Astrocyte of the cerebellum (primary cell): ENCODE data around the gene MPV17L2.

Source experiments
- DNase-seq: peaks from one replicate; pipeline ENCODE4 v3.0.0-alpha.2; 2011; ENCODE audit warnings: low read depth
- H3K4me3 ChIP-seq: 2 replicates; pipeline ENCODE4 v1.5.1; 2011; ENCODE audit warnings: mild to moderate bottlenecking, low read depth, low read length, moderate library complexity
- in situ Hi-C: cut with HindIII; loops from 2 replicates; pipeline ENCODE4 v1.10.0; 2017; ENCODE audit warnings: low sequenced_read_pairs
- TF ChIP-seq, protein P1 (sequence below): IDR thresholded peaks from 2 replicates; pipeline ENCODE4 v1.5.1; 2012; ENCODE audit warnings: low read length, low read depth, moderate library complexity, mild to moderate bottlenecking; ENCODE audit errors: missing control alignments

MPV17L2 gene

DNA sequence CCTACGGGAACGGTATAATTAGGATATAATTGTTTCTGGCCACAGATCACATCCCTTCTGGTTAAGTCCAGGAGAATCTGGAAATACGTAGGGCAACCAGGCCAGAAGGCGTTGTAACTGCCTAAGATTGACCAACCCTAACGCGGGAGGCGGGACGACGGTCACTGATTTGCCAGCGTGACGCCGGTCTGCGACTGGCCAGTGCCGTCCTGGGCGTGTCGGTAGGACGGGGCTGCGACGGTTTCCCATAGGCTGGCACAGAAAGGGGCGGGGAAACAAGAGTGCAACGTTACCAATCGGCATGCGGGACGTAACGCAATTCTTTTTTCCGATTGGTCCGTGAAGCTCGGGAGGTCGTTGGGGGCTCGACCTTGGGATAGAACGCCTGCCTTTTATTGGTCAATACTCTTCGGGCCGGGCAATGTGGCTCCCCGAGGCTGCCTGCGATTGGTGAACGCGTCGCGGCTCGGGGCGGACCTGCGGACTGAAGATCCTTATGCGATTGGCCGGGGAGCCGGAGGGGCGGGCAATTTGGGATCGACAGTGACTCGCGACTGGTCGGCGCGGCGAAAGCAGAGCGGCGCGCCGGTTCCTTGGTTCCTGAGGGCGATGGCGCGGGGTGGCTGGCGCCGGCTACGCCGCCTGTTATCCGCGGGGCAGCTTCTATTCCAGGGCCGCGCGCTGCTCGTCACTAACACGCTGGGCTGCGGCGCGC is at the start of gene MPV17L2:
Gene MPV17L2 (plus strand): TSS at position 546 of the 715 bp plus-strand sequence. CDS start 64 bp downstream, at position 610.
- H3K4me3 ChIP-seq: peak within 1 kb of the TSS; percentile 78
- peak; percentile 100 for DNase-seq
- in situ Hi-C loops: no loop called here
- TF ChIP-seq, protein P1, sequence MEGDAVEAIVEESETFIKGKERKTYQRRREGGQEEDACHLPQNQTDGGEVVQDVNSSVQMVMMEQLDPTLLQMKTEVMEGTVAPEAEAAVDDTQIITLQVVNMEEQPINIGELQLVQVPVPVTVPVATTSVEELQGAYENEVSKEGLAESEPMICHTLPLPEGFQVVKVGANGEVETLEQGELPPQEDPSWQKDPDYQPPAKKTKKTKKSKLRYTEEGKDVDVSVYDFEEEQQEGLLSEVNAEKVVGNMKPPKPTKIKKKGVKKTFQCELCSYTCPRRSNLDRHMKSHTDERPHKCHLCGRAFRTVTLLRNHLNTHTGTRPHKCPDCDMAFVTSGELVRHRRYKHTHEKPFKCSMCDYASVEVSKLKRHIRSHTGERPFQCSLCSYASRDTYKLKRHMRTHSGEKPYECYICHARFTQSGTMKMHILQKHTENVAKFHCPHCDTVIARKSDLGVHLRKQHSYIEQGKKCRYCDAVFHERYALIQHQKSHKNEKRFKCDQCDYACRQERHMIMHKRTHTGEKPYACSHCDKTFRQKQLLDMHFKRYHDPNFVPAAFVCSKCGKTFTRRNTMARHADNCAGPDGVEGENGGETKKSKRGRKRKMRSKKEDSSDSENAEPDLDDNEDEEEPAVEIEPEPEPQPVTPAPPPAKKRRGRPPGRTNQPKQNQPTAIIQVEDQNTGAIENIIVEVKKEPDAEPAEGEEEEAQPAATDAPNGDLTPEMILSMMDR: no peak

DNA sequence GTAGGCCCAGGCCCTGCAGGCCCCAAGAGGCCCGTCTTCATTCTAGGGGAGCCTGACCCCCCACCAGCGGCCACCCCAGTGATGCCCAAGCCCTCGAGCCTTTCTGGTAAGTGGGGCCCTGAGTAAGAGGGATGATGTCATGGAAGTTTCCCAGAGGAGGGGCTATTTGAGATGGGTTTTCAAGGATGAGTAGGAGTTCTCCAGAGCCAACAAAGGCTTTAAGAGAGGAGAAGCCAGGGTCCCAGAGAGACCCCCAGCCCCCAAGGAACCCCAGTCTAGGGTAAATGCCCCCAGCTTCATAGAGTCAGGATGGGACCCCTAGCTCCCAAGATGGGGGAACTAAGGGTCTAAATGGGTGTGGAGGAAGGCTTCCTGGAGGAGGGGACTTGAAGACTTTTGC is 49.1 kb upstream of the MPV17L2 start:
- DNase-seq: no peak
- in situ Hi-C loops: no loop called here
- TF ChIP-seq, protein P1: no peak
- no peak overlapping the region for H3K4me3 ChIP-seq

DNA sequence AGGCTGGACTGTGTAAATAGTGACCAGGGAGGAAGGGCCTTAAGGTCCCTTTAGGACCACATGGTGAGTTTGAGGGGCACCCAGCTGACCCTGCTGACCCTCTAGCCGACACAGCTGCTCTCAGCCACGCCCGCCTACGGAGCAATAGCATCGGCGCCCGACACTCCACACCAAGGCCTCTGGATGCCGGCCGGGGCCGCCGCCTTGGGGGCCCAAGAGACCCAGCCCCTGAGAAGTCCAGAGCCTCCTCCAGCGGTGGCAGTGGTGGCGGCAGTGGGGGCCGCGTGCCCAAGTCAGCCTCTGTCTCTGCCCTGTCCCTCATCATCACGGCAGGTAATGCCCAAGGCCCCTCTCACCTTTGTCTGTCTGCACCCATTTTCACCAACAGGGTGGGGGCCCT is 48.7 kb upstream of the MPV17L2 start:
- DNase-seq: no peak
- TF ChIP-seq, protein P1: no peak
- H3K4me3 ChIP-seq: no peak overlapping the region
- in situ Hi-C loops: no loop called here

DNA sequence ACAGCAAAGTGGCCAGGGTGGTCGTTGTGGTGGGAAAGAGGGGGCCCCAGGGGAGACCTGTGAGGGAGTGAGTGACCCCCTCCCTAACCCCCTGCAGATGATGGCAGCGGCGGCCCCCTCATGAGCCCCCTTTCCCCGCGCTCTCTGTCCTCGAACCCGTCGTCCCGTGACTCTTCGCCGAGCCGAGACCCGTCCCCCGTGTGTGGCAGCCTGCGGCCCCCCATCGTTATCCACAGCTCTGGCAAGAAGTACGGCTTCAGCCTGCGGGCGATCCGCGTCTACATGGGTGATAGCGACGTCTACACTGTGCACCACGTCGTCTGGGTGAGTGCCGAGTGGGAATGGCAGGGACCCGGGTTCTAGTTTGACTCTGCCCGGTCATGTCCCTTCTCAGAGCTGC is 48.1 kb upstream of the MPV17L2 start:
- no peak for DNase-seq
- TF ChIP-seq, protein P1: no peak
- in situ Hi-C loops: no loop called here
- H3K4me3 ChIP-seq: no peak overlapping the region

DNA sequence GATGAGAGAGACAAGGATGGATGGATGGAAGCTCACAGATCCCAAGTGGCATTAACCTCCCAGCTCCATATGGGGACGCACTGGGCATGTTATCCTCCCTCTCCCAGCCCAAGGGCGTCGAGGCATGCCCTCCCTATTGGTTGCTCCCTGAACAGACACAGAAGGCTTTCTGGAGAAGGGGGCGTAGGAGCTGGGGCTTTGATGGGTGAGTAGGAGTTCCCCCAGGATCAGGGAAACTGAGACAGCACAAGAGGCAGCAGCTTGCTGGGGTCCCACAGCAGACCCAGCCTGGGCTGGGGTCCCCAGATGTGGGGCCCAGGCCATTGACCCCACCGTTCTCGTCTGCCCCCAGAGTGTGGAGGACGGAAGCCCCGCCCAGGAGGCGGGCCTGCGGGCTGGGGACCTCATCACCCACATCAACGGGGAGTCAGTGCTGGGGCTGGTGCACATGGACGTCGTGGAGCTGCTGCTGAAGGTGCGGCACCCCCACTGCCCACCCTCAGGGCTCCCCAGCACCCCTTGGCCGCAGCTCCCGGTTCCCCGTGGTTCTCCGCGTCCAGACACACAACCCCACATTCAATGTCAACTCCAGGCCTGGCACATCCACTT is 47.5 kb upstream of the MPV17L2 start:
- TF ChIP-seq, protein P1: no peak
- H3K4me3 ChIP-seq: no peak overlapping the region
- in situ Hi-C loops: no loop called here
- no peak for DNase-seq

DNA sequence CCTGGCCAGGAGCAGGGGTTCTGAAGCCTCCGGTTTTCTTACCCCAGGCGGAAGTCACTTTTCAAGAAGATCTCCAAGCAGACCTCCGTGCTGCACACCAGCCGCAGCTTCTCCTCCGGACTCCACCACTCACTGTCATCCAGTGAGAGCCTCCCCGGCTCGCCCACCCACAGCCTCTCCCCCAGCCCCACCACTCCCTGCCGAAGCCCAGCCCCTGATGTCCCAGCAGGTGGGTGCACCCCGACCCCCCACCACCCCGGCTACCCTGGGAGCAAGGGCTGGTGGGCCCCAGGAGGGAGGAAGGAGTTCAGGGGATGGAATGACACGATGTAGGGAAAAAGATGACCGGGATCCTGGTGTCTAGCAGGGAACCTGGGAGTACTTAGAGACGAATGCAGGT is 45.6 kb upstream of the MPV17L2 start:
- in situ Hi-C loops: no loop called here
- TF ChIP-seq, protein P1: no peak
- H3K4me3 ChIP-seq: no peak overlapping the region
- no peak for DNase-seq
